HG03097 (cell line): Measurements from ENCODE around the gene MASTL.
A peak's percentile ranks its signal among the peaks of the same experiment; 100 is the strongest.
"Not testable (repeated sequence)": the region's sequence is repeated elsewhere in the genome, so short reads cannot be mapped to it uniquely, and the experiment has no call there.

Experiments
- ATAC-seq: cut with Tn5 transposase; IDR thresholded peaks from one replicate; pipeline ENCODE4 v1.9.1; 2021; ENCODE audit not compliant: unreplicated experiment, low FRiP score

The MASTL gene

GRCh38 chr10:27155066-27155754 lies at the start of gene MASTL:
TSS of gene MASTL (plus strand) at chr10:27155352. CDS start at chr10:27155427, 75 bp downstream.
- peak; percentile 86 for ATAC-seq

- no peak for ATAC-seq
Observed at GRCh38 chr10:27108165-27108564, 47.0 kb upstream of the MASTL start.

- ATAC-seq = no peak
Observed at GRCh38 chr10:27134371-27134770, 20.8 kb upstream of the MASTL start.

GRCh38 chr10:27138277-27138676 lies 16.9 kb upstream of the MASTL start:
- ATAC-seq = no peak

- ATAC-seq = no peak
Observed at GRCh38 chr10:27143686-27144085, 11.5 kb upstream of the MASTL start.

GRCh38 chr10:27145937-27146336 lies 9.2 kb upstream of the MASTL start:
- no peak for ATAC-seq

- no peak for ATAC-seq
Observed at GRCh38 chr10:27147701-27148100, 7.5 kb upstream of the MASTL start.

GRCh38 chr10:27150261-27150660 lies 4.9 kb upstream of the MASTL start:
- no peak for ATAC-seq

- no peak for ATAC-seq
Observed at GRCh38 chr10:27152687-27153086, 2.5 kb upstream of the MASTL start.

- no peak for ATAC-seq
Observed at GRCh38 chr10:27153329-27153728, 1.8 kb upstream of the MASTL start.

GRCh38 chr10:27153845-27154193 lies 1.3 kb upstream of the MASTL start:
- ATAC-seq = peak; percentile 7

GRCh38 chr10:27156566-27156965 lies 1.4 kb downstream of the MASTL start:
- ATAC-seq = not testable (repeated sequence)

GRCh38 chr10:27157150-27157549 lies 2.0 kb downstream of the MASTL start:
- no peak for ATAC-seq

- no peak for ATAC-seq
Observed at GRCh38 chr10:27158421-27158820, 3.3 kb downstream of the MASTL start.

GRCh38 chr10:27169849-27170248 lies 14.7 kb downstream of the MASTL start:
- no peak for ATAC-seq

- no peak for ATAC-seq
Observed at GRCh38 chr10:27188259-27188658, 33.1 kb downstream of the MASTL start.

- ATAC-seq = no peak
Observed at GRCh38 chr10:27188897-27189296, 33.7 kb downstream of the MASTL start.

GRCh38 chr10:27190508-27190907 lies 35.4 kb downstream of the MASTL start:
- ATAC-seq = no peak

GRCh38 chr10:27192284-27192683 lies 37.1 kb downstream of the MASTL start:
- ATAC-seq = no peak

- no peak for ATAC-seq
Observed at GRCh38 chr10:27197980-27198620, 42.9 kb downstream of the MASTL start.

GRCh38 chr10:27203806-27204205 lies 48.7 kb downstream of the MASTL start:
- ATAC-seq = no peak

GRCh38 chr10:27207350-27207749 lies 52.2 kb downstream of the MASTL start:
- no peak for ATAC-seq
